DMS153 treated with DMSO at 0.1 percent for 48 hours (cell line): ENCODE results near the gene TFAP2C.
"Not testable (repeated sequence)": the region's sequence is repeated elsewhere in the genome, so short reads cannot be mapped to it uniquely, and the experiment has no call there.

ENCODE experiments used
- DNase-seq: peaks from one replicate; lab custom pipeline; 2025; ENCODE audit not compliant: unreplicated experiment; lab: John Stamatoyannopoulos, UW

Gene TFAP2C

DNA sequence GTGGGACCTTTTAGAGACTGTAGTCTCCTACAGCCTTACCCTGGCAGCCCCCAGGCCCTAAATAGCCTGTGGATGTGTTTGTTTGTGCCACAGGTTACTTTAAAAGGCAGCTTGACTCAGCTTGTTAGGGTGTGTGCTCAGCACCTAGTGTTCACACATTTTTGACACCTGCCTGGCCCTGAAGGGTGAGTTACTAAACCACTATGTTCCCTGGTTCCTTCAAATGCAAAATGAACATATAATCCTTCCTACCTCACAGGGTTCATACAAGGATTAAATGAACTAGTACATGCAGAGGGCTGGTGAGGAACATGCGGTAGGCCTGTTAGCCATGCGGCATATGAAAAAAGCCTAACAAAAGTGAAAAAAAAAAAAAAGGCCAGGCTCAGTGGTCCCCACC, 14.9 kb upstream of the TFAP2C start:
- DNase-seq, result no peak

DNA sequence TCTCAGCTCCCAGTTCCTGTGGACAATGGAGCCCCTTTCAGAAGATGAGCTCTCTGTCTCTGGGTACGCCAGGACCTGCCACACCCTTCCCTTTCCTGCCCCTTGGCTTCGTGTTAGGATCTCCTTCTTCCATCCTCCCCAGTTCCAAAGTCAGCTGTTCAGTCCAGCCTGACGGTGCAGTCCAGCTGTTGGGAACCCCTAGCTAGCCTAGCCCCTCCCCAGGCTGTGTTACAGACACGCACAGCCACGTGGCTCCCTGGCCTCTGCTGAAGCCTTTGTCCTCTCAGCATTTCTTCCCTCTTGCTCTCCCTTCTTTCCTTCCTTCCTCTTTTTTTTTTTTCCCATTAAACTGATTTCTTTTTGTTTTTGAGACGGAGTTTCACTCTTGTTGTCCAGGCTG, 12.4 kb upstream of the TFAP2C start:
- DNase-seq, result no peak

DNA sequence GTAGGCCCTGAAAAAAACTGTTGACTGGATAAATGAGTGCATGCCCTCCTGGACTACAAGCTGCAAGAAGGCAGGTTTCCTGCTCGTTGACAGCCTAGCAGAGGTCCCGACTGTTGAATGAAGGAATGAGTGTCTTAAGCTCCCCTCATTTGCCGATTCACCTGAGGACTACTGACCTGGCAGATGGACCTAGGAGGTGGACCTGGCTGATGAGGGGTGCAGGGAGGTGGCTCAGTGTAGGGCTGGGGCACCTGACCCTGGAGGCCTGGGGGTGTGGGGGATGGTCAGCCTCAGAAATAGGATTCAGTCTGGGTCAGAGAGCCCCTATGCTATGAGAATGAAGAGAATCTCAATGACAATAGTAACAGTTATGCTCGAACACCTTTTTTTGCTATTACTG, 11.6 kb upstream of the TFAP2C start:
- no peak for DNase-seq

DNA sequence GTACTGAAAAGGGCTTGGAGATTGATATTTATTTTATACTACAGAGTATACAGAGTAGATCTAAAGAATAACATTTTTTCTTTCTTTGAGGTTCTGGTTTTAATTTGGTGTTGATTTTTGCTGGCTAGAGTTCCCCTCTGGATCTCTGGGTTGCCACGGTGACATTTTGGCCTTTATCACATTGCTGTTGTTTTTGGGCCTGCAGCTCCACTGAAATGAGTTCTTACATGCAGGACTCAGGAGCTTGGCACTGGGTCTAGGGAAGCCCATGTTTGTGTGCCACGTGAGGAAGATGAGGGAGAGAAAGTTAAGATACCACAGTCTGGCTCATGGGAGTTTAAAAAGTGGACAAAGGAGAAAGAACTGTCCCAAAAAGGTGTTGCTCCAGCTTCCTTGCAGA, 7.4 kb upstream of the TFAP2C start:
- no peak for DNase-seq

DNA sequence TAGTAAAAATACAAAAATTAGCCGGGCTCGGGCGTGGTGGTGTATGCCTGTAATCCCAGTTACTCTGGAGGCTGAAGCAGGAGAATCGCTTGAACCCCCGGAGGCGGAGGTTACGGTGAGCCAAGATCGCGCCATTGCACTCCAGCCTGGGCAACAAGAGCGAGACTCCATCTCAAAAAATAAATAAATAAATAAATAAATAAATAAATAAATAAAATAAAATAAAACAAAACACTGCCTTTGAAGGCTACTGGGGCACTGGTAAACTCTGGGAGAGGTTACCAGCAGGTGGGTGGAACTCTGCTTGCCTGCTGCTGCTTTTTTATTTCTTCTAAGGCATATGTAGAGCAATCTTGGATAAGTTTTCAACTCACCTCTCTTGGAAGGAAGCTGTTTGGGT, 5.2 kb upstream of the TFAP2C start:
- not testable (repeated sequence) for DNase-seq

DNA sequence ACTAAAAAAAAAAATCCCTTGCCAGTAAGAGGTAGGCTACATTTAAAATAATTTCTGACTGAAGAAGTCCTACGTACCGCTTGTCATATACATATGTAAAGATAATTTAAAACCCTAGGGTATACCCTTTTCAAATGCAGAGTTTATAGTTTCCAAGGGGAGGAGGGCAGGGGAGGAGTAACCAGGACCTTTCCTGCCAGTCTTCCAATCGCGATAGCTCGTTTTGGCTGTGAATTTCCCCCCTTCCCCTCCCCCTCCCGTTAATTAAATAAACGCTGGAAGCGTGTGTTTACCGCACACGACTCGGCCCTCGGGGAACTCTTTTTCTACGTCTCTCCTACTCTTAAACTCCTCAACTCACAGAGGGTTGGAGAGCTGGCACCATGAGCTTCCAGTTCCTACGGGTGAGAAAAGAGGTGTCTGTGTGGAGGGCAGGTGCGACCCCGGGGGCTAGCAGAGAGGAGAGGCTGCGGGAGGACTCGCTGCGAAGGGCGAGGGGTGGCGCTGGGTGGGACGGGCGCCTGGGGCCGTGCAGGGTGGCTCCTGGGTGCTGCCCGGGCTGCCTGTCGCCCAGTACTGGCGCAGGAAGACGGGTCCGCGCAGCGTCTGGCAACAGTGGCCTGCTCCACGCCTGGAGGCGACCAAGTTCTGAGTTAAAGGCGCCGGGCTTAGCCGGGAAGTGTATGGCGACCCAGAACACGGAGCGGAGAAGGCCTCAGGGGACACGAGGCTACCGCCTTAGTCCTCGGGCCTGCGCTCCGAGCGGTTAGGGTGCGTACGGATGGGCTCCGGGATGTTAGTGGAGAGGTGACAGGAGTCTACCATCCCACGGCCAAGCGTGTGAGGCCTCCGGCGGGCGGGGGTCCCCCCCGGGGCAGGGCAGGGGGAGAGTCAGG, 4.1 kb upstream of the TFAP2C start:
- DNase-seq, result no peak

DNA sequence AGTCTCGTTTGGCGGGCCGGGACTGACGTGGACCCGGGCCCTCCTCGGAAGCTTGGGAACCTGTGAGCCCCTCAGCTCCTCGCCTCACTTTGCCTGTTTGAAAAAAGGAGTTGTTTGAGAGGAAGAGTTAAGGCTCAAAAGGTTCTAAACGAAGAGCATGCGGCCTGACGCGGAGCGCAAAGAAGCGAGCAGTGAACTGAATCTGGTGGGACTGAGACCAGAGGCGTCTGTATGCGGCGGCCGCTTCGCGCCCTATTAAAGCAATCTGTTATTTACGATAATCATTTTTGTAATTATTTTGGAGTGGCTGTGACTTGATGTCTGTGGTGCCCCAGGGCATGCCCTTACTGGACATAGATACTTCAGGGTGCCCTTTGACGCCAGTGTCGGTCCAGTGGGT, 3.3 kb upstream of the TFAP2C start:
- DNase-seq, result no peak

DNA sequence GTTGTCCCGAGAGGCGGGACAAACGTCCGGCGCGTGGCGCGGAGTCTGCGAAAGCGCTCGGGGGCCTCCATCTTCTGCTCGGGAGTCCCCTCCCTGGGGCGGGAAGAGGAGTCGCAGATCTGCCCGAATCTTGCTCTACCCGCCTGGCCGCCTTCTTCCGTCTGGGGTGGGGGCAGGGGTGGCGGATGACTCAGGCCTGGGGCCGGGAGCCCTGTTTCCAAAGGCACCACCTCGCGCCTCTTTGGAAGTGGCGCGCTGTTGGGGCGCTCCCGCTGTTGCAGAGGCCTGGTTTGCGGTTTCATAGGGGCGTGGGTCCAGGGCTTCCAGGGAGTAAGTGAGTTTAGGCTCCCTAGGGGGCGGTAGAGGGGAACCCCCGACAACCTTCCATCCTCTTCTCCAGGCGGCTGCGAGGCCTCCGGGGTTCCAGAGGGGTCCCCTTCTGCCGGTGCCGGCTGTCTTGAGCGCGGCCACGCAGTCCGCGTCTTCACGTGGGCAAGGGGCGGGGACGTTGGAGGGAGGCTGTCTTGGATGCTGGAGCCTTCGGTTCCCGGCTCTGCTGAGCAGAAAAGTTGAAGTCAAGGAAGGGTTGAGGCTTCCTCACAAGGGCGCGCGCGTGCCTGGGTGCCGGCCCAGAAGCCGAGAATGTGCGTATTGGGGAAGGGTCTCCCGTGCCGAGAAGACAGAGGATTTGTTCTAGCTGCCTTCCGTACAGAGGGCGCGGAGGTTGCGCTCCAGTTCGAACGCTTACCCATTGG, 2.6 kb upstream of the TFAP2C start:
- no peak for DNase-seq

DNA sequence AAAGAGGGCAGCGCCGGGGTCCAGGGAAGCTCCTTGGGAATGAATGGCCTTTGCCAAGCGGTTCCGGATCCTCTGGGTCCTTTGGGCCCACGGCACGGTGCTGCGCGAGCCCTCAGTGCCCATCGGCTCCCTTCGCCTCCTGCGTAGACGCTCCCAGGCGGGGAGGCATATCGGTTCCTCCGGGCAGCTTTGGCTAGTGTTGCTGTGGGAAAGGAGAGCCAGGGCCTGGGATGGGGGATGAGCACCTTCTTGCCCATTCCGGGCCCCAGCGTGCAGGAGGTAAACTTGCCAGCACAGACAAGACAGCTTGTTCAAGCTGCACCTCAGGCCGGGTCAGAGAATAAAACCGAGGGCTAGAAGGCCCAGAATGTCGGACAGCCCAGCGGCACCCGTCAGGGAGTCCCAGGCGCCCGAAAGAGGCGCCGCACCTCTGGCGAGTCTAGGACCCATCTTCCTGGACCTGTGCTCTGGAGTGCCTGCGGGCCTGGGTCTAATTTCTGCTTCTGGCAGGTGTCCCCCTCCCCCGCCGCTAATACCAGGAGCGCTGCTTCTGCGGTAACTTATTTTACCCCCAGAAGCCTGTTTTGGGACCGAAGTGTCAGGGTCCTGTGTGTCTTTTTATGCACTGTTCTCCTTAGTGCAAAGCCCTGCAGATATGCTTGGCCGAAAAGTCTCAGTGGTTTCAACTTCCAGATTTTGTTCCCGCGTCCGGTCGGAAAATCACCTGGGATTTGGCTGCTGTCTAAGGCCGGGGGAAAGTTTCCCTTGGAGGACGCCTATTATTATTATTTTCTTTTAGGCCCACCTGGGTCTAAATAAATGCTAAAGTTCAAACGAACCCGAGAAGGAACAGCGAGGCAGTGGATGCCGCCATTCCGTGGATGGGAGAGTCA, 1.7 kb upstream of the TFAP2C start:
- DNase-seq, result no peak

DNA sequence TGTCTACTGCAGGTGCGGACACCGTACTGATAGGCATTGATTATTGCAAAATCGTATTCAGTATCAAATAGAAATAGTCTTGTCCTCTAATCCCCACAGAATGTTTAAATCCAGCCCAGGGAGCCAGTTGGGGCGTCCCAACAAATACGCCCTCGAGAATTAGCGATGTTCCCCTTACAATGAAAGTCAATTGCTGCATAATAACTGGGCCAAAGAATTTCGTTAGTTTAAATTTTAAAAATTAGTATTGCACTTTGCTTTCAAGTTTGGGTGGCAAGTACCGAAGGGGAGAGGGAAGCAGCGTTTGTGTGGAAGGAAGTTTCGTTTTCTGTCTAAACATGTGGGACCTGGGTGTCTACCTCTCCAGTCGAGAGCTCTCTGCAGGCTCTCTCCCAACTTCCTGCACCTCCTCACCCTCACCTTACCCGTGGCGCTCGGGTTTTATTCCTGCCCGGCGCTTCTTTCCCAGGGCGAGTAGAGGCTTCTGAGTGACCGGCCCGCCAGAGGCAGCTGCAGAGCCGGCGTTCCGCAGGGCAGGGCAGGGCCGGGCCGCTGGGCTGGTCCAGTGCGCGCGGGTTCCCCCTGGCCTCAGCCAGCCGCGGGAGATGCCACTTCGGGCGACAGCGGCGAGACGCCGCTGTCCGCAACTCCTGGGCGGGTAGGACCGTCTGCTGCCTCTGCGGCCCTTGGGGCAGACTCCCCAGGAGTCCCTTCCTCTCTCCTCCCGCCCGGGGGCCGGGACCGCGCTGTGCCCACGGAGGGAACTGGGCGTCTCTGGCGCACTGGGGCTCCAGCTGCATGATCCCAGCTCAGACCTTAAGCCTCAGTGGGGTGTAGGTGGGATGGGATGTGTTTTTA, 862 bp upstream of the TFAP2C start:
- no peak for DNase-seq

DNA sequence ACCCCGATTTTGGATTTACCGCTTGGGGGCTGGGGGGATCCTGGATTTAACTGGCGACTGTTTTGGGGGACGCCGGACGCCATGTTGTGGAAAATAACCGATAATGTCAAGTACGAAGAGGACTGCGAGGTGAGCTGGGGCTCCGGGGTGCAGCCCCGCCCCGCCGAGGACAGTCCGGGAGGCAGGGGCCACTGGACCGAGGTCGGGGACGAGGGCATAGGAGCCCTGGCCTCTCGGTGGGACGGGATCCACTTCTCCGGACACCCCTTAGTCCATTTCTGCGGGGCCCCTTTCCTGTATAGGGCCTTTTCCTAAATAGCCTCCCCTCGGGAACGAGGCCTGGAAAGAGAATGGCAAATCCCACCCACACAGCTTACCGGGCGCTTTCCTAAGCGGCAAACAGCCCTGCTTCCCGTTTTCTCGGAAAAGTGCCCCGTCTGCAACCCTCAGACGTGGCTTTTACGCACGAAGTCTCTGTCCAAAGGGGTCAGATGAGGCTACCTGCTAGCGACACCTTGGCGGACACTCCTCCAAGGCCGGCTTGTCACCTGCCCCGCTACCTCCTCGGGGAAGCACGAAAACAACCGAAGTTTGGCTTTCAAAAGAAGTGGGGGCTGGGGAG, 469 bp downstream of the TFAP2C start:
- DNase-seq, result no peak

DNA sequence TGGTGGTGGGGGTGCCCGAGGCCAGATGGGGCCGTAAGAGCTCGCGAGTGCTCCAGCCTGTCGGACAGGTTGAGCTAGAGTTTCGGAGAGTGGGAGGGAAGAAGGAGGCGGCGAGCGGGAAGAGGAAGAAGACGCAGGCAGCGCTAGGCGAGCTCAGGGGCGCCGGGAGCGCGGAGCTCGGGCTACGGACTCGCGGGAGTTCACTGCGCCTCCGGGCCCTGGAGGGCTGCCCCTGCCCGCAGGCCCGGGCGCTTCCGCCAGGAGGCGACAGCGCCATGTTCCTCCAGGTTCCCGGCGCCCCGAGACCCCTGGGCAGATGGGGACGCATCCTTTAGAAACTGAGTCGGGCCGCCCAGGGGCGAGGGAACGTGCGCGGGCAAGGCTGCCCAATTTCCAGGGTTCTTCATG, 984 bp downstream of the TFAP2C start:
- DNase-seq, result peak; percentile 38

DNA sequence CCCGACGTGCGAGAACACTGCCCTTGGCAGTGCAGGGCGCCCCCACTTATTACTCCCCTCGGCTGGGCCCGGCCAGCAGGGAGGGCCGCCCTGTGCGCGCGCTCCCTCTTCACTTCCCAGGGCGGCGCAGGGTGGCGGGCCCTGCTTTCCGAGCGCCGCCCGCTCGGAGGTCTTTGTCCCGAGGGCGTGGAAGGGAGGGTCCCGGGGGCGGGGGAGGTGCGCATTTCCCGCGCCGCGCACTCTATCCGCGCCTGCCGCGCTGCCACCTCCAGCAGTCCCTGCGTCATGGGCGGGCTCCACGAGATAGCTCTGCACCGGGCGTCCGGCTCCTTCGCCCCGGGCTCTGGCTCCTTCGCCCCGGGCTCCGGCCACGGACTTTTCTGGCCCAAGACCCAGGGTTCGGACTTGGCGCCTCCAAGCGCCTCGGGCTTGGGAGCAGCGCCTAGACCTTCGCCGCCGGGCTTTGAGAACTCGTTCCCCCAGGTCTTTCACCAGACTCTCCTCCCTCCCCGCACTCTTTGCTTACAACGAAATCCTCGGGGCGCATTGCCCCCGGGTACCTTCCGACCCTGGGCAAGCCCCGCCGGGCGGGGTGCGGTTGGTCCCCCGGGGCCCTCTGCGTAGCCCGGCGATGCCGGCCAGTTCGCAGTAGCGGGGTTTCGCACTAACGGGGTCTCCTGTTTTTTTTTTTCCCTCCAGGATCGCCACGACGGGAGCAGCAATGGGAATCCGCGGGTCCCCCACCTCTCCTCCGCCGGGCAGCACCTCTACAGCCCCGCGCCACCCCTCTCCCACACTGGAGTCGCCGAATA, 1.6 kb downstream of the TFAP2C start:
- DNase-seq, result no peak

DNA sequence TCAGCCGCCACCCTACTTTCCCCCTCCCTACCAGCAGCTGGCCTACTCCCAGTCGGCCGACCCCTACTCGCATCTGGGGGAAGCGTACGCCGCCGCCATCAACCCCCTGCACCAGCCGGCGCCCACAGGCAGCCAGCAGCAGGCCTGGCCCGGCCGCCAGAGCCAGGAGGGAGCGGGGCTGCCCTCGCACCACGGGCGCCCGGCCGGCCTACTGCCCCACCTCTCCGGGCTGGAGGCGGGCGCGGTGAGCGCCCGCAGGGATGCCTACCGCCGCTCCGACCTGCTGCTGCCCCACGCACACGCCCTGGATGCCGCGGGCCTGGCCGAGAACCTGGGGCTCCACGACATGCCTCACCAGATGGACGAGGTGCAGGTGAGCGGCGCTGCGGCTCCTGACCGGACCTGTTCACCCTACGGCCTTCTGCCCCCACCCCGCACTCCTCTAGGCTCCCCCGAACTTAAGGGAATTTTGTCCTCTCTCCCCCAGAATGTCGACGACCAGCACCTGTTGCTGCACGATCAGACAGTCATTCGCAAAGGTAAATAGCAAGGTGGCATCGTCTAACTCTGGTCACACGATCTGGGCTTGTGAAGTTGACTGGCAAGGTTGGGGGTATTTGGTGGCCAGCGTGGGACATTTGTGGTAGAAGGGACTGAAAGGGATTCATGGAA, 2.3 kb downstream of the TFAP2C start:
- no peak for DNase-seq

DNA sequence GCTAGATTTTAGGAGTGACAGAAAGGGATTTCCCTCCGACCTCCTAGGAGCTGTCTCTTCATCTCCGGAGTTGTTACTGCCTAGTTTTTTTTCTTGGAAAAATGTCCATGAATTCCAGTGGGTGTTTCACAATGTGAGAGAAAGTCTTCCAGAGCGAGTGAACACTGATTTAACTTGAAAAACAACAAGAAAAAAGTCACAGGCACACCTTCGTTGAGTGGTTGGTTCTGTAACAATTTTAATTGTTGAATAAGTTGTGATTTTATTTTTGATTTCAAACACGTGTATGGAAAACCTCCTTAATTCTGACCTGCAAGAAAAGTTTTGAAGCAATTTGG, 2.9 kb downstream of the TFAP2C start:
- DNase-seq, result no peak

DNA sequence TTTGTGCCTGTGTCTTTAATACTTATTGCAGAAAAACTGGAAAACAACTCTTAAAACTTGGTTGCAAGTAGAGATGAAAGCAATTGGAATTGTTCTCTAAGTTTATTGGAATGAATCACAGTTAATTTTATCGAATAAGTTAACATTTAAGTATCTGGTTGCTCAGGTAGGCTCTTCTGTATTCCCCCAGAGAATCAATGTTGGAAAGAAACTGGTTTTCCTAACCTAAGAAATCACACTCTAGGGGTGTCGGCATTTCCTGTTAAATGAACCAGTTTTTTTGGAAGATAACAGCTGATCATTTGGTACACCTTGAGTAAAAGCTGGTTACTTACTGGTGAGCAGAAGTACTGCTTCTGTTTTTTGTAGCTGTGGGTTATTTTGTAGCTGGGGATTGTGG, 5.2 kb downstream of the TFAP2C start:
- DNase-seq, result no peak

DNA sequence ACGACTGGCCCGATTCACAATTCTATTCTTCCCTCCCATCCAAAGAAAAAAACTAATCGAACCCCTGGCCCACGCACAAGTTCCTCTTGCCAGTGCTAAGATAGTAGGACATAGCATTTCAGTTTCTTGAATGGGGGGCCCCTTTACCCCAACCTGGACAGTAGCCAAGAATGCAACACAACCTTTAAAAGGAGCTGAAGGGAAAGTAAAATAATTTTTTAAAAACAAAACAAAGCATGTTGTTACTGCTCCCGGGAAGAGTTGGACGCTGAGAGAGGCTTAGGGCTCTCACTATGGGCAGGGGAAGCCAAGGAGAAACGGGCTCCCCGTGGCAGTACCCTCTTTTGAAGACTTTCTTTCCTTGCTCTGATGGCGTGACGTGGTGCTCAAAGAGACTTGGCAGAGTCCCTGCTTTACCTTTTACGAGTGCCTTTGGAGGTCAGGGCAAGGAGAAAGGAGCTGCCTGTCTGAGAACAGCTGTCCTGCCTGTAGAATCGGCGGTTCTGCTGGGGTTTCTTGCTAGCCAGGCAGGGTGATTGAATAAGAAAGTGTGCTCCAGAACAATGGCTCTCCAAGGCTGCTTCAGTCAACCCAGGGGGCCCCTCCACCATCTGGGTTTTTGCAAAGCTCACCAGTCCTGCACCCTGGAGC, 5.8 kb downstream of the TFAP2C start:
- no peak for DNase-seq

DNA sequence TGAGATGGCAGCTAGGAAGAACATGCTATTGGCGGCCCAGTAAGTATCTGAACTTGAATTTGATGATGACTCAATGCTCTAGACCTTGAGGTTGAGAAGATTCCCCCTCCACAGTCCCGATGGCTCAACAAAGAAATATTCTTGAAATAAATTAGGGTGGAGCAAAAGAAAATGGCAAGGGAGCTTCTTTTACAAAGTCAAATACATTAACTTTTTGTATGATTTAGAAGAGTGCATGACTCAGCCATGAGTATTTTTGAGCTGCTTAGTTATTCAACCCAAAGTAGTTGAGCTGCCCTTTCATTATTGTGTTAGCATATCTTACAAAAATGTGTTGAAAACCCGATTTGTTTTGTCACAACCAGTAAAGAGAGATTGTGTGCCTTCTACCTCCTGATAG, 7.6 kb downstream of the TFAP2C start:
- DNase-seq, result no peak
